Endothelial cell (in vitro differentiated cells): ENCODE data around the gene TMEM130. TPM values are rescaled to one million over a fixed set of nuclear protein-coding genes. Genes with fewer than 3 reads are reported as not detected.

Source experiments
- DNase-seq: peaks from one replicate; pipeline ENCODE4 v3.0.0; 2021; ENCODE audit warnings: low spot score
- H3K27ac Mint-ChIP-seq: one replicate; pipeline ENCODE4 v1.8.0; 2021; ENCODE audit warnings: mixed read lengths, inconsistent platforms; ENCODE audit not compliant: unreplicated experiment
- H3K27me3 Mint-ChIP-seq: one replicate; pipeline ENCODE4 v1.8.0; 2021; ENCODE audit warnings: mild to moderate bottlenecking, moderate library complexity, mixed read lengths, inconsistent platforms; ENCODE audit not compliant: unreplicated experiment
- H3K36me3 Mint-ChIP-seq: one replicate; pipeline ENCODE4 v1.8.0; 2021; ENCODE audit warnings: mild to moderate bottlenecking, low read depth, mixed read lengths, inconsistent platforms; ENCODE audit not compliant: unreplicated experiment
- H3K4me1 Mint-ChIP-seq: one replicate; pipeline ENCODE4 v1.8.0; 2021; ENCODE audit warnings: mild to moderate bottlenecking, mixed read lengths, inconsistent platforms; ENCODE audit not compliant: unreplicated experiment
- H3K4me3 Mint-ChIP-seq: one replicate; pipeline ENCODE4 v1.8.0; 2021; ENCODE audit warnings: mild to moderate bottlenecking, mixed read lengths, inconsistent platforms; ENCODE audit not compliant: unreplicated experiment
- H3K9me3 Mint-ChIP-seq: one replicate; pipeline ENCODE4 v1.8.0; 2021; ENCODE audit warnings: mixed read lengths, inconsistent platforms; ENCODE audit not compliant: unreplicated experiment
- total RNA-seq: library from RNA; stranded (reverse); fragmentation: NEBNext Ultra II Directional; extraction: Animal tissue kit (Norgen Biotek cat#: 25700); gene quantifications from one replicate; pipeline ENCODE4 v1.2.1, GENCODE V29; 2021; ENCODE audit not compliant: unreplicated experiment
- TF ChIP-seq, protein P1 (sequence below): fragments of 200-600 bp; sonication (generic); IDR thresholded peaks from one replicate; pipeline ENCODE4 v1.5.0; 2021; ENCODE audit warnings: antibody characterized with exemption; ENCODE audit not compliant: unreplicated experiment

Gene TMEM130
- total RNA-seq, 1 donor from 2014 or later = not detected

- DNase-seq = no peak
- no peak overlapping the region for H3K4me3 Mint-ChIP-seq
- peaks cover 12% of the 10 kb centered on the region for H3K27me3 Mint-ChIP-seq
- H3K27ac Mint-ChIP-seq = no peak overlapping the region
- no peaks in the 10 kb centered on the region for H3K4me1 Mint-ChIP-seq
- no peaks in the 10 kb centered on the region for H3K9me3 Mint-ChIP-seq
- TF ChIP-seq, protein P1, sequence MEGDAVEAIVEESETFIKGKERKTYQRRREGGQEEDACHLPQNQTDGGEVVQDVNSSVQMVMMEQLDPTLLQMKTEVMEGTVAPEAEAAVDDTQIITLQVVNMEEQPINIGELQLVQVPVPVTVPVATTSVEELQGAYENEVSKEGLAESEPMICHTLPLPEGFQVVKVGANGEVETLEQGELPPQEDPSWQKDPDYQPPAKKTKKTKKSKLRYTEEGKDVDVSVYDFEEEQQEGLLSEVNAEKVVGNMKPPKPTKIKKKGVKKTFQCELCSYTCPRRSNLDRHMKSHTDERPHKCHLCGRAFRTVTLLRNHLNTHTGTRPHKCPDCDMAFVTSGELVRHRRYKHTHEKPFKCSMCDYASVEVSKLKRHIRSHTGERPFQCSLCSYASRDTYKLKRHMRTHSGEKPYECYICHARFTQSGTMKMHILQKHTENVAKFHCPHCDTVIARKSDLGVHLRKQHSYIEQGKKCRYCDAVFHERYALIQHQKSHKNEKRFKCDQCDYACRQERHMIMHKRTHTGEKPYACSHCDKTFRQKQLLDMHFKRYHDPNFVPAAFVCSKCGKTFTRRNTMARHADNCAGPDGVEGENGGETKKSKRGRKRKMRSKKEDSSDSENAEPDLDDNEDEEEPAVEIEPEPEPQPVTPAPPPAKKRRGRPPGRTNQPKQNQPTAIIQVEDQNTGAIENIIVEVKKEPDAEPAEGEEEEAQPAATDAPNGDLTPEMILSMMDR = no peak
- H3K36me3 Mint-ChIP-seq = peaks cover 4% of the 10 kb centered on the region
Observed at GRCh38 chr7:98866765-98867164, 3.0 kb downstream of the TMEM130 start.

GRCh38 chr7:98866351-98866750, 3.5 kb downstream of the TMEM130 start:
- no peaks in the 10 kb centered on the region for H3K9me3 Mint-ChIP-seq
- peaks cover 12% of the 10 kb centered on the region for H3K27me3 Mint-ChIP-seq
- peaks cover 4% of the 10 kb centered on the region for H3K36me3 Mint-ChIP-seq
- H3K27ac Mint-ChIP-seq = no peak overlapping the region
- TF ChIP-seq, protein P1 = no peak
- no peak for DNase-seq
- no peak overlapping the region for H3K4me3 Mint-ChIP-seq
- no peaks in the 10 kb centered on the region for H3K4me1 Mint-ChIP-seq

DNA sequence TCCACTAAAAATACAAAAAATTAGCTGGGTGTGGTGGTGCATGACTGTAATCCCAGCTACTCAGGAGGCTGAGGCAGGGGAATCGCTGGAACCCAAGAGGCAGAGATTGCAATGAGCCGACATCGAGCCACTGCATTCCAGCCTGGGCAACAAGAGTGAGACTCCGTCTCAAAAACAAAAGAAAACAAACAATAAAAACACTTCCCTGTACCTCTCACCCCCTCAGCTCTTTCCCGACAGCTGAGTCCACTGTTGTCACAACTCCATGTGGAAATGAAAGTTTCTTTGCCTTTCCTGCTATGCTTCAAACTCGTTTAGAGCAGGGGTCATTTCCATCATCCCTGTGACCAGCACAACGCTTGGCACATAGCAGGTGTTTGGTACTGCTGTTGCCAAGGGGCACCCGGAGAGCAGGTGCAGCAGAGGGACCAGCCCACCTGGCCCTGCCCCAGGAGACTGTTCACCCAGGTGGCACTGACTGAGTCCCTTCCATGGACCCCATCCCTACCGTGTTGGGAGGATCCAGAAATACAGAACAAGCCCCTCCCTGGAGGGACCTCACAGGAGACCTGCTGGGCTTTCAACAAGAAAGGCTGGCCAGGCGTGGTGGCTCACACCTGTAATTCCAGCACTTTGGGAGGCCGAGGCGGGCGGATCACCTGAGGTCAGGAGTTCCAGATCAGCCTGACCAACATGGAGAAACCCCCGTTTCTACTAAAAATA, 4.9 kb downstream of the TMEM130 start:
- TF ChIP-seq, protein P1 = no peak
- Mint-ChIP-seq H3K36me3 (peaks cover 4% of the 10 kb centered on the region), H3K27ac (no peak overlapping the region), H3K4me1 (no peaks in the 10 kb centered on the region), H3K9me3 (no peaks in the 10 kb centered on the region), H3K4me3 (no peak overlapping the region), H3K27me3 (peaks cover 9% of the 10 kb centered on the region)
- no peak for DNase-seq

- H3K9me3 Mint-ChIP-seq = no peaks in the 10 kb centered on the region
- DNase-seq = no peak
- no peaks in the 10 kb centered on the region for H3K4me1 Mint-ChIP-seq
- TF ChIP-seq, protein P1 = no peak
- H3K27ac Mint-ChIP-seq = no peak overlapping the region
- H3K4me3 Mint-ChIP-seq = no peak overlapping the region
- peaks cover 6% of the 10 kb centered on the region for H3K27me3 Mint-ChIP-seq
- H3K36me3 Mint-ChIP-seq = peaks cover 4% of the 10 kb centered on the region
Observed at GRCh38 chr7:98863601-98864000, 6.2 kb downstream of the TMEM130 start.

DNA sequence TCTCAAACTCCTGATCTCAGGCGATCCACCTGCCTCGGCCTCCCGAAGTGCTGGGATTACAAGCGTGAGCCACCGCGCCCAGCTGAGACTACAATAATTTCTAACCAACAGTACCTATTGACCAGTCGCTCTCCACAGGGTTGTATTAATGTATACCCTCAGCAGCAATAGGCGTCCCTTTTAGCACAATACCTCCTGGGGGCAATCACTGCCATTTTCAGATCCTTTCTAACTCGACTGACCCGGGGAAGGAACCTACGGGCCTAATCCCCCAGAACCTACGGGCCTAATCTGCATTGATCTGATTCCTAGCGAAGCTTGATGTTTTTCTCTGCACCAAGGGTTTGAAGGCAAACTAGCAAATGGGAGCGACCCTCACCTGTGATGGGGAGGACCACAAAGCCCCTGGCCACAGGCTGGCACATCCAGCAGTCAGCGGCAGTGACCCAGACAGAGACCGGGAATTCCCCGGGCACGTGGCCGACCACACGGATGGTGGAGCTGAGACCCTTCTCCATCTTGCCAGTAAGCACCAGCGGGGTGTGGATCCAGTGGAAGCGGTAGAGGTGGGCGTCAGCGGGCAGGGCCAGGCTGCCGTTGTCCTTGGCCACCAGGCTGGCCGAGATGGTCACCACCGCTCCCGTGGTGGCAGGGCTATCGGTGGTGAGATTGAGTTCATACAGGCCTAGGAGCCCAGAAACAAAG, 6.9 kb downstream of the TMEM130 start:
- TF ChIP-seq, protein P1 = no peak
- Mint-ChIP-seq H3K27ac (no peak overlapping the region), H3K9me3 (no peaks in the 10 kb centered on the region), H3K36me3 (peaks cover 4% of the 10 kb centered on the region), H3K4me3 (no peak overlapping the region), H3K4me1 (no peaks in the 10 kb centered on the region), H3K27me3 (peaks cover 3% of the 10 kb centered on the region)
- no peak for DNase-seq
